Measurements from ENCODE around the gene MICAL3. TPM values are rescaled to one million over a fixed set of nuclear protein-coding genes. Genes with fewer than 3 reads are reported as not detected.
A peak's percentile ranks its signal among the peaks of the same experiment; 100 is the strongest.
"Not testable (repeated sequence)": the region's sequence is repeated elsewhere in the genome, so short reads cannot be mapped to it uniquely, and the experiment has no call there.

Gene MICAL3
- total RNA-seq: 10 to 100 TPM; 59.9 to 62.1 TPM
- polyA plus RNA-seq (ENCODE audit: insufficient read length in 2 of 2): 100 to 1,000 TPM in 1 of 2 donors, 10 to 100 TPM in 1; 89.6 to 113 TPM
- long read RNA-seq, donor 1, partial matches to known transcripts: 0 of 3 reads
- long read RNA-seq, donor 1, other reads (novel, unspliced or antisense): 0 of 3 reads
- long read RNA-seq, donor 2, partial matches to known transcripts: 0 of 3 reads
- long read RNA-seq, donor 2, other reads (novel, unspliced or antisense): 0 of 3 reads
- long read RNA-seq, donor 3, partial matches to known transcripts: 33 of 34 reads
- long read RNA-seq, donor 3, other reads (novel, unspliced or antisense): 0 of 34 reads
- long read RNA-seq, donor 4: 0 reads

- no peaks in the 10 kb centered on the region for H3K9me3 ChIP-seq (ENCODE audit: control insufficient read depth, insufficient read depth, low read length)
- under 1% methylated on average over 56 of the region's 56 CpGs for WGBS (ENCODE audit: insufficient coverage)
Observed at GRCh38 chr22:18024276-18024939, at the start of gene MICAL3. TSS of gene MICAL3 (minus strand) at chr22:18024561. CDS start at chr22:17906812, 117,749 bp downstream.

GRCh38 chr22:18073927-18074326 is 49.6 kb upstream of the MICAL3 start:
- not testable (repeated sequence) for H3K27ac ChIP-seq (ENCODE audit: low read depth, low read length); H3K36me3 ChIP-seq (ENCODE audit: control insufficient read depth, insufficient read depth, low read length); H3K9me3 ChIP-seq (ENCODE audit: control insufficient read depth, insufficient read depth, low read length); H3K4me3 ChIP-seq (ENCODE audit: low read depth, low read length); DNase-seq (ENCODE audit: low read depth in 4 of 6, low spot score in 6 of 6); H3K27me3 ChIP-seq (ENCODE audit: control insufficient read depth, insufficient read depth, low read length)
- H3K4me1 ChIP-seq (ENCODE audit: control insufficient read depth, insufficient read depth, low read length): peaks cover 18% of the 10 kb centered on the region
- WGBS (ENCODE audit: insufficient coverage): 91% methylated on average over 3 of the region's 4 CpGs

More at GRCh38 chr22:18024276-18024939, at the start of gene MICAL3:
- H3K27ac ChIP-seq (ENCODE audit: low read depth, low read length): peak within 1 kb of the TSS; percentile 64
- no peaks in the 10 kb centered on the region for H3K27me3 ChIP-seq (ENCODE audit: control insufficient read depth, insufficient read depth, low read length)
- peaks cover 18% of the 10 kb centered on the region for H3K4me1 ChIP-seq (ENCODE audit: control insufficient read depth, insufficient read depth, low read length)
- peak in 2 of 6 donors; percentile 88 to 92 for DNase-seq (ENCODE audit: low read depth in 4 of 6, low spot score in 6 of 6)
- no peaks in the 10 kb centered on the region for H3K36me3 ChIP-seq (ENCODE audit: control insufficient read depth, insufficient read depth, low read length)
- H3K4me3 ChIP-seq (ENCODE audit: low read depth, low read length): peak within 1 kb of the TSS; percentile 61

GRCh38 chr22:18073467-18073866 is 49.1 kb upstream of the MICAL3 start:
- no peaks in the 10 kb centered on the region for H3K36me3 ChIP-seq (ENCODE audit: control insufficient read depth, insufficient read depth, low read length)
- no peak overlapping the region for H3K27ac ChIP-seq (ENCODE audit: low read depth, low read length)
- WGBS (ENCODE audit: insufficient coverage): 67% methylated on average over 1 of the region's 2 CpGs
- no peaks in the 10 kb centered on the region for H3K27me3 ChIP-seq (ENCODE audit: control insufficient read depth, insufficient read depth, low read length)
- H3K4me1 ChIP-seq (ENCODE audit: control insufficient read depth, insufficient read depth, low read length): peaks cover 13% of the 10 kb centered on the region
- H3K4me3 ChIP-seq (ENCODE audit: low read depth, low read length): no peak overlapping the region
- no peak for DNase-seq (ENCODE audit: low read depth in 4 of 6, low spot score in 6 of 6)
- no peaks in the 10 kb centered on the region for H3K9me3 ChIP-seq (ENCODE audit: control insufficient read depth, insufficient read depth, low read length)

GRCh38 chr22:18071968-18072310 is 47.6 kb upstream of the MICAL3 start:
- H3K4me3 ChIP-seq (ENCODE audit: low read depth, low read length): no peak overlapping the region
- H3K4me1 ChIP-seq (ENCODE audit: control insufficient read depth, insufficient read depth, low read length): peaks cover 16% of the 10 kb centered on the region
- no peaks in the 10 kb centered on the region for H3K9me3 ChIP-seq (ENCODE audit: control insufficient read depth, insufficient read depth, low read length)
- WGBS (ENCODE audit: insufficient coverage): 67% methylated on average over 1 of the region's 1 CpG
- H3K36me3 ChIP-seq (ENCODE audit: control insufficient read depth, insufficient read depth, low read length): no peaks in the 10 kb centered on the region
- H3K27ac ChIP-seq (ENCODE audit: low read depth, low read length): no peak overlapping the region
- no peaks in the 10 kb centered on the region for H3K27me3 ChIP-seq (ENCODE audit: control insufficient read depth, insufficient read depth, low read length)
- no peak for DNase-seq (ENCODE audit: low read depth in 4 of 6, low spot score in 6 of 6)

GRCh38 chr22:18071307-18071967 is 47.1 kb upstream of the MICAL3 start:
- 100% methylated on average over 1 of the region's 7 CpGs for WGBS (ENCODE audit: insufficient coverage)
- H3K4me3 ChIP-seq (ENCODE audit: low read depth, low read length): not testable (repeated sequence)
- peaks cover 14% of the 10 kb centered on the region for H3K4me1 ChIP-seq (ENCODE audit: control insufficient read depth, insufficient read depth, low read length)

GRCh38 chr22:18070556-18071306 is 46.4 kb upstream of the MICAL3 start:
- Histone ChIP-seq H3K4me1 (ENCODE audit: control insufficient read depth, insufficient read depth, low read length) (peaks cover 12% of the 10 kb centered on the region), H3K36me3 (ENCODE audit: control insufficient read depth, insufficient read depth, low read length) (no peaks in the 10 kb centered on the region), H3K4me3 (ENCODE audit: low read depth, low read length) (no peak overlapping the region), H3K27ac (ENCODE audit: low read depth, low read length) (no peak overlapping the region), H3K27me3 (ENCODE audit: control insufficient read depth, insufficient read depth, low read length) (no peaks in the 10 kb centered on the region), H3K9me3 (ENCODE audit: control insufficient read depth, insufficient read depth, low read length) (no peaks in the 10 kb centered on the region)
- 84% methylated on average over 13 of the region's 14 CpGs for WGBS (ENCODE audit: insufficient coverage)
- DNase-seq (ENCODE audit: low read depth in 4 of 6, low spot score in 6 of 6): no peak

More at GRCh38 chr22:18071307-18071967, 47.1 kb upstream of the MICAL3 start:
- not testable (repeated sequence) for H3K27ac ChIP-seq (ENCODE audit: low read depth, low read length); DNase-seq (ENCODE audit: low read depth in 4 of 6, low spot score in 6 of 6); H3K36me3 ChIP-seq (ENCODE audit: control insufficient read depth, insufficient read depth, low read length); H3K9me3 ChIP-seq (ENCODE audit: control insufficient read depth, insufficient read depth, low read length); H3K27me3 ChIP-seq (ENCODE audit: control insufficient read depth, insufficient read depth, low read length)

GRCh38 chr22:18070041-18070440 is 45.7 kb upstream of the MICAL3 start:
- 71% methylated on average over 1 of the region's 4 CpGs for WGBS (ENCODE audit: insufficient coverage)
- H3K36me3 ChIP-seq (ENCODE audit: control insufficient read depth, insufficient read depth, low read length): no peaks in the 10 kb centered on the region
- H3K27ac ChIP-seq (ENCODE audit: low read depth, low read length): no peak overlapping the region
- peak in 1 of 6 donors; percentile 42 for DNase-seq (ENCODE audit: low read depth in 4 of 6, low spot score in 6 of 6)
- peaks cover 13% of the 10 kb centered on the region for H3K4me1 ChIP-seq (ENCODE audit: control insufficient read depth, insufficient read depth, low read length)
- H3K4me3 ChIP-seq (ENCODE audit: low read depth, low read length): no peak overlapping the region
- no peaks in the 10 kb centered on the region for H3K9me3 ChIP-seq (ENCODE audit: control insufficient read depth, insufficient read depth, low read length)
- H3K27me3 ChIP-seq (ENCODE audit: control insufficient read depth, insufficient read depth, low read length): no peaks in the 10 kb centered on the region

- H3K4me1 ChIP-seq (ENCODE audit: control insufficient read depth, insufficient read depth, low read length): peaks cover 14% of the 10 kb centered on the region
- no peak for DNase-seq (ENCODE audit: low read depth in 4 of 6, low spot score in 6 of 6)
- no peak overlapping the region for H3K4me3 ChIP-seq (ENCODE audit: low read depth, low read length)
- no peaks in the 10 kb centered on the region for H3K36me3 ChIP-seq (ENCODE audit: control insufficient read depth, insufficient read depth, low read length)
- 100% methylated on average over 1 of the region's 2 CpGs for WGBS (ENCODE audit: insufficient coverage)
- no peaks in the 10 kb centered on the region for H3K27me3 ChIP-seq (ENCODE audit: control insufficient read depth, insufficient read depth, low read length)
- H3K27ac ChIP-seq (ENCODE audit: low read depth, low read length): no peak overlapping the region
- no peaks in the 10 kb centered on the region for H3K9me3 ChIP-seq (ENCODE audit: control insufficient read depth, insufficient read depth, low read length)
Observed at GRCh38 chr22:18069041-18069440, 44.7 kb upstream of the MICAL3 start.

GRCh38 chr22:18068381-18068988 is 44.1 kb upstream of the MICAL3 start:
- WGBS (ENCODE audit: insufficient coverage): 71% methylated on average over 1 of the region's 3 CpGs
- H3K27ac ChIP-seq (ENCODE audit: low read depth, low read length): peak overlapping the region; percentile 47
- H3K4me1 ChIP-seq (ENCODE audit: control insufficient read depth, insufficient read depth, low read length): peaks cover 17% of the 10 kb centered on the region
- H3K36me3 ChIP-seq (ENCODE audit: control insufficient read depth, insufficient read depth, low read length): no peaks in the 10 kb centered on the region
- H3K9me3 ChIP-seq (ENCODE audit: control insufficient read depth, insufficient read depth, low read length): no peaks in the 10 kb centered on the region
- DNase-seq (ENCODE audit: low read depth in 4 of 6, low spot score in 6 of 6): no peak
- H3K4me3 ChIP-seq (ENCODE audit: low read depth, low read length): no peak overlapping the region
- H3K27me3 ChIP-seq (ENCODE audit: control insufficient read depth, insufficient read depth, low read length): no peaks in the 10 kb centered on the region

Data from spinal cord (tissue), 10 donors.